A549 (cell line): ENCODE data around the gene THOC1. TPM values are rescaled to one million over a fixed set of nuclear protein-coding genes. Genes with fewer than 3 reads are reported as not detected.

Experiments used
- polyA plus RNA-seq, 4 experiments: library from polyadenylated mRNA; depleted of rRNA in 3 of 4; stranded (reverse); fragments of >200 nt; fragmentation: RNase III in 1 of 4; extraction: RNeasy Plus Mini Kit Qiagen cat#74134 plus additional on column Dnase treatment in 1 of 4; gene quantifications; 2 replicates in 3 of 4; 3 replicates in 1 of 4; pipeline ENCODE4 v1.2.3, GENCODE V29; 2011 to 2017

The THOC1 gene
- polyA plus RNA-seq, 2 of the 4 experiments (the other 2 are of a cell fraction), result 31.2 to 62.6 TPM

Other genes with a start within 250 kb of the THOC1 start
- not detected in 2 replicates for gene TUBB8B, start 218.4 kb downstream of the THOC1 start, polyA plus RNA-seq (2011; rRNA removed)
- gene TUBB8B, start 218.4 kb downstream of the THOC1 start, polyA plus RNA-seq (2017; fragmentation: RNase III; extraction: RNeasy Plus Mini Kit Qiagen cat#74134 plus additional on column Dnase treatment), result not detected in 3 replicates
- gene USP14, start 109.5 kb downstream of the THOC1 start, polyA plus RNA-seq (2011; rRNA removed), result 50.6 and 62.5 TPM in 2 replicates
- 83.8 to 93.4 TPM (median 83.9 TPM) in 3 replicates for gene USP14, start 109.5 kb downstream of the THOC1 start, polyA plus RNA-seq (2017; fragmentation: RNase III; extraction: RNeasy Plus Mini Kit Qiagen cat#74134 plus additional on column Dnase treatment)
- gene COLEC12, start 232.7 kb upstream of the THOC1 start, polyA plus RNA-seq (2011; rRNA removed), result not detected in 2 replicates
- 0.01 TPM in 1 of 3 replicates, not detected in the others for gene COLEC12, start 232.7 kb upstream of the THOC1 start, polyA plus RNA-seq (2017; fragmentation: RNase III; extraction: RNeasy Plus Mini Kit Qiagen cat#74134 plus additional on column Dnase treatment)